Adrenal gland (tissue), 5 donors: Measurements from ENCODE around the gene SYNE2.

Experiments used
- CTCF ChIP-seq, 6 experiments: fragments of 450-650 bp in 4 of 6; fragments of 200-600 bp in 2 of 6; sonication (generic) in 1 of 6; IDR thresholded peaks; 1 replicate in 5 of 6; 2 replicates in 1 of 6; pipeline versions ENCODE4 v1.5.1 to v1.8.0; 2016 to 2021; ENCODE audit warnings: antibody characterized with exemption in 6 of 6, mild to moderate bottlenecking in 2 of 6, moderate library complexity in 1 of 6
- POLR2A ChIP-seq, 2 donors: fragments of 450-650 bp; IDR thresholded peaks; one replicate each; pipeline ENCODE4 v1.6.1; 2017; ENCODE audit warnings: antibody characterized with exemption in 2 of 2, mild to moderate bottlenecking in 2 of 2, moderate library complexity in 1 of 2
- donor health status: DM: no; HTN: no; CAD: no.

- TF ChIP-seq CTCF (IDR thresholded peaks at IDR 0.05): no peak
- no peak for TF ChIP-seq POLR2A (IDR thresholded peaks at IDR 0.05)
Observed at GRCh38 chr14:64238049-64238448, 385.2 kb downstream of the SYNE2 start.
